ENCODE results near the gene SMC6.

GRCh38 chr2:17658251-17658843 is 95.3 kb downstream of the SMC6 start:
- TF ChIP-seq CTCF (IDR thresholded peaks at IDR 0.05) (no peak), POLR2AphosphoS5 (IDR thresholded peaks at IDR 0.05) (no peak)

All from prostate gland (tissue), 2 donors.